GM12872 (cell line): Measurements from ENCODE around the gene IFT43.

Experiments used
- CTCF ChIP-seq: IDR thresholded peaks from 3 replicates; pipeline ENCODE4 v1.5.1; 2011; ENCODE audit warnings: low read depth, mild to moderate bottlenecking, low read length, moderate library complexity; ENCODE audit not compliant: insufficient read depth

IFT43 gene

GRCh38 chr14:76067536-76067935, 82.0 kb downstream of the IFT43 start:
- TF ChIP-seq CTCF, result no peak

- TF ChIP-seq CTCF, result no peak
These were observed 88.2 kb downstream of the IFT43 start for GRCh38 chr14:76073717-76074116.

GRCh38 chr14:76077340-76077739, 91.8 kb downstream of the IFT43 start:
- no peak; the same call in 2 of the 3 replicates for TF ChIP-seq CTCF

- TF ChIP-seq CTCF, result no peak
These were observed 92.9 kb downstream of the IFT43 start for GRCh38 chr14:76078501-76078900.

- TF ChIP-seq CTCF, result no peak
These were observed 94.5 kb downstream of the IFT43 start for GRCh38 chr14:76080025-76080424.

DNA sequence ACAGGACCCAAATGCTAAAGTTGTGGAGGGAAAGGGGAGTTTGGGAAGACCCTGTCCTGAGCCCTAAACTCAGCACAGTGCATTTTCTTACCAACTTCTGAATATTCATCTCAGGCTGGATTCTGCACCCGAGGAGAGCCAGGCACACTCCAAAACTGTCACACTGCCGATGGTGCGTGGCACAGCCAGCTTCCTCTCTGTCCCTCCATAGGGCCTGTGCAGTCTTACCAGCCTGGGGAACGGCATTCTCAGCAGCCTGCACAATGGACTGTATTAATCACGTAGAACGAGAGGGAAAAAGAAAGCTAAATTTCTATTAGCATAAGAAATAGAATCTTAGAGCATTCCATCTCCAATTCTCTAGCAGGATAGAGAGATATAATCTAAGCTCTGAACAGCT, 94.9 kb downstream of the IFT43 start:
- no peak for TF ChIP-seq CTCF

DNA sequence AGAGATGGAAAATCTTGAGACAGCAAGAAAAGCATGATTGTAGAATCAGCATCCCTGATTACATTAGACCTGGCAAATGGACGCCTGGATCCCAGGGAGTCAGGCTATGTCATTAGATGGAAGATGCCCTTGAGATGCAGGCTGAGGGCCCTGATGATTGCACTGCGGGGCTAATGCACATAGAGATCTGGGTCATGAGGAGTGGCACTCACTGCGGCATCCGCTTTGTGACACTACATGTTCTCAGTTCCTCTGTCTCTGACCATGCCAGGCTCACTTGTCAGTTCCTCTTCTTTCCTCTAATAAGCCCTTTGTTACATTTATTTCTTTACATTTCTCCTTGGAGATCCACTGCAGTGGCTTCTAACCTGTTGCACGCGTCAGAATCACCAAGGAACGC, 96.1 kb downstream of the IFT43 start:
- TF ChIP-seq CTCF, result no peak
